GM23338 (cell line): Measurements from ENCODE around the gene SLC8A1.

Experiments used
- CREB1 ChIP-seq: fragments of 250-450 bp; sonication (Bioruptor Pico); IDR thresholded peaks from 2 replicates; pipeline ENCODE4 v1.5.0; 2020; ENCODE audit warnings: low read depth, mild to moderate bottlenecking, moderate library complexity
- EZH2 ChIP-seq: fragments of 200-600 bp; sonication (generic); IDR thresholded peaks from one replicate; pipeline ENCODE4 v1.8.0; 2017; ENCODE audit warnings: antibody characterized with exemption, mild to moderate bottlenecking, low read depth; ENCODE audit not compliant: unreplicated experiment
- EZH2phosphoT487 ChIP-seq: fragments of 200-600 bp; sonication (generic); IDR thresholded peaks from one replicate; pipeline ENCODE4 v1.8.1; 2018; ENCODE audit warnings: antibody characterized with exemption; ENCODE audit not compliant: unreplicated experiment
- JUNB ChIP-seq: IDR thresholded peaks from one replicate; pipeline ENCODE4 v1.6.1; 2016; ENCODE audit warnings: antibody characterized with exemption; ENCODE audit not compliant: unreplicated experiment
- NANOG ChIP-seq: IDR thresholded peaks from 2 replicates; pipeline ENCODE4 v1.6.1; 2016; ENCODE audit warnings: antibody characterized with exemption, borderline replicate concordance
- POLR2AphosphoS5 ChIP-seq: IDR thresholded peaks from 2 replicates; pipeline ENCODE4 v1.6.1; 2016; ENCODE audit warnings: antibody characterized with exemption, low read depth
- STAT1 ChIP-seq: IDR thresholded peaks from one replicate; pipeline ENCODE4 v1.6.1; 2016; ENCODE audit warnings: antibody characterized with exemption; ENCODE audit not compliant: unreplicated experiment
- ZNF114 ChIP-seq: fragments of 250-450 bp; sonication (Bioruptor Pico); IDR thresholded peaks from 2 replicates; pipeline ENCODE4 v1.5.0; 2020; ENCODE audit warnings: mild to moderate bottlenecking, moderate library complexity
- TF ChIP-seq, protein P1 (sequence below), 2 experiments: fragments of 200-600 bp in 1 of 2; sonication (generic) in 1 of 2; conservative IDR thresholded peaks; 2 replicates each; pipeline versions ENCODE4 v1.5.1 to v1.6.1; 2016 to 2017; ENCODE audit warnings: antibody characterized with exemption in 2 of 2, low read depth in 2 of 2, mild to moderate bottlenecking in 2 of 2, moderate library complexity in 1 of 2
- TF ChIP-seq, protein P2 (sequence below): IDR thresholded peaks from one replicate; pipeline ENCODE4 v1.6.1; 2018; ENCODE audit warnings: antibody characterized with exemption; ENCODE audit not compliant: unreplicated experiment
- TF ChIP-seq, protein P3 (sequence below): IDR thresholded peaks from 2 replicates; pipeline ENCODE4 v1.6.1; 2016; ENCODE audit warnings: antibody characterized with exemption

DNA sequence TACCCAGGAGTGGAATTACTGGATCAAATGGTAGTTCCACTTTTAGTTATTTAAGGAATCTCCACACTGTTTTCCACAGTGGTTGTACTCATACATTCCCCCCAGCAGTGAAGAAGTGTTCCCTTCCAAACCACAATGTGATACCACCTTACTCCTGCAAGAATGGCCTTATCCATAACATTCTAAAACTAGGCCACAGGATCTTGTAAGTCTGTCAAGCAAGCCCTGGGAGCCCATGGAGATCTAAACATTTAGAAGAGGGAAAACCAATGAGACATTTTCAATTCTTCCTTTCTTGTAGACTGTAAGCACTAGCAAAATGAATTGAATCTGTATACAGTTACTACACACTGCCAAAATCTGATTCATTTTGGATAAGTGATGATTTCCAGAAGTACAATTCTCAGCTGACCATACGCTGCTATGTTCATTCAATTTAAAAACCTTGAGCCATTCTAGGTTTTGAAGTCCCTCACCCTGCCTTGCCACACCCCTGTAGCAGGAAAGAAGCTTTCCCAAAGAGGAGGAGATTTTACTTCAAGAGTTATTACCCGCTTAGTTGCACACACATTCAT, 149.1 kb downstream of the SLC8A1 start:
- TF ChIP-seq POLR2AphosphoS5 (no peak), EZH2 (no peak), EZH2phosphoT487 (no peak), ZNF114 (CRISPR knock-in tag) (no peak), NANOG (no peak), CREB1 (no peak), STAT1 (no peak), JUNB (no peak)
- TF ChIP-seq, protein P1, sequence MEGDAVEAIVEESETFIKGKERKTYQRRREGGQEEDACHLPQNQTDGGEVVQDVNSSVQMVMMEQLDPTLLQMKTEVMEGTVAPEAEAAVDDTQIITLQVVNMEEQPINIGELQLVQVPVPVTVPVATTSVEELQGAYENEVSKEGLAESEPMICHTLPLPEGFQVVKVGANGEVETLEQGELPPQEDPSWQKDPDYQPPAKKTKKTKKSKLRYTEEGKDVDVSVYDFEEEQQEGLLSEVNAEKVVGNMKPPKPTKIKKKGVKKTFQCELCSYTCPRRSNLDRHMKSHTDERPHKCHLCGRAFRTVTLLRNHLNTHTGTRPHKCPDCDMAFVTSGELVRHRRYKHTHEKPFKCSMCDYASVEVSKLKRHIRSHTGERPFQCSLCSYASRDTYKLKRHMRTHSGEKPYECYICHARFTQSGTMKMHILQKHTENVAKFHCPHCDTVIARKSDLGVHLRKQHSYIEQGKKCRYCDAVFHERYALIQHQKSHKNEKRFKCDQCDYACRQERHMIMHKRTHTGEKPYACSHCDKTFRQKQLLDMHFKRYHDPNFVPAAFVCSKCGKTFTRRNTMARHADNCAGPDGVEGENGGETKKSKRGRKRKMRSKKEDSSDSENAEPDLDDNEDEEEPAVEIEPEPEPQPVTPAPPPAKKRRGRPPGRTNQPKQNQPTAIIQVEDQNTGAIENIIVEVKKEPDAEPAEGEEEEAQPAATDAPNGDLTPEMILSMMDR (conservative IDR thresholded peaks at IDR 0.05; ENCODE audit: low read depth in 2 of 2), result no peak
- TF ChIP-seq, protein P2, sequence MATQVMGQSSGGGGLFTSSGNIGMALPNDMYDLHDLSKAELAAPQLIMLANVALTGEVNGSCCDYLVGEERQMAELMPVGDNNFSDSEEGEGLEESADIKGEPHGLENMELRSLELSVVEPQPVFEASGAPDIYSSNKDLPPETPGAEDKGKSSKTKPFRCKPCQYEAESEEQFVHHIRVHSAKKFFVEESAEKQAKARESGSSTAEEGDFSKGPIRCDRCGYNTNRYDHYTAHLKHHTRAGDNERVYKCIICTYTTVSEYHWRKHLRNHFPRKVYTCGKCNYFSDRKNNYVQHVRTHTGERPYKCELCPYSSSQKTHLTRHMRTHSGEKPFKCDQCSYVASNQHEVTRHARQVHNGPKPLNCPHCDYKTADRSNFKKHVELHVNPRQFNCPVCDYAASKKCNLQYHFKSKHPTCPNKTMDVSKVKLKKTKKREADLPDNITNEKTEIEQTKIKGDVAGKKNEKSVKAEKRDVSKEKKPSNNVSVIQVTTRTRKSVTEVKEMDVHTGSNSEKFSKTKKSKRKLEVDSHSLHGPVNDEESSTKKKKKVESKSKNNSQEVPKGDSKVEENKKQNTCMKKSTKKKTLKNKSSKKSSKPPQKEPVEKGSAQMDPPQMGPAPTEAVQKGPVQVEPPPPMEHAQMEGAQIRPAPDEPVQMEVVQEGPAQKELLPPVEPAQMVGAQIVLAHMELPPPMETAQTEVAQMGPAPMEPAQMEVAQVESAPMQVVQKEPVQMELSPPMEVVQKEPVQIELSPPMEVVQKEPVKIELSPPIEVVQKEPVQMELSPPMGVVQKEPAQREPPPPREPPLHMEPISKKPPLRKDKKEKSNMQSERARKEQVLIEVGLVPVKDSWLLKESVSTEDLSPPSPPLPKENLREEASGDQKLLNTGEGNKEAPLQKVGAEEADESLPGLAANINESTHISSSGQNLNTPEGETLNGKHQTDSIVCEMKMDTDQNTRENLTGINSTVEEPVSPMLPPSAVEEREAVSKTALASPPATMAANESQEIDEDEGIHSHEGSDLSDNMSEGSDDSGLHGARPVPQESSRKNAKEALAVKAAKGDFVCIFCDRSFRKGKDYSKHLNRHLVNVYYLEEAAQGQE, result no peak
- TF ChIP-seq, protein P3, sequence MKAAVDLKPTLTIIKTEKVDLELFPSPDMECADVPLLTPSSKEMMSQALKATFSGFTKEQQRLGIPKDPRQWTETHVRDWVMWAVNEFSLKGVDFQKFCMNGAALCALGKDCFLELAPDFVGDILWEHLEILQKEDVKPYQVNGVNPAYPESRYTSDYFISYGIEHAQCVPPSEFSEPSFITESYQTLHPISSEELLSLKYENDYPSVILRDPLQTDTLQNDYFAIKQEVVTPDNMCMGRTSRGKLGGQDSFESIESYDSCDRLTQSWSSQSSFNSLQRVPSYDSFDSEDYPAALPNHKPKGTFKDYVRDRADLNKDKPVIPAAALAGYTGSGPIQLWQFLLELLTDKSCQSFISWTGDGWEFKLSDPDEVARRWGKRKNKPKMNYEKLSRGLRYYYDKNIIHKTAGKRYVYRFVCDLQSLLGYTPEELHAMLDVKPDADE, result no peak
